Endodermal cell (in vitro differentiated cells): Measurements from ENCODE around the gene NFIC. TPM values are rescaled to one million over a fixed set of nuclear protein-coding genes. Genes with fewer than 3 reads are reported as not detected.

ENCODE experiments used
- DNase-seq: peaks from one replicate; pipeline ENCODE4 v3.0.0-alpha.2; 2017
- H3K27ac ChIP-seq: 2 replicates; pipeline ENCODE4 v1.5.1; 2013; ENCODE audit warnings: mild to moderate bottlenecking, low read depth, low read length, moderate library complexity
- H3K27me3 ChIP-seq: 2 replicates; pipeline ENCODE4 v1.6.1; 2013; ENCODE audit warnings: mild to moderate bottlenecking, low read length, moderate library complexity; ENCODE audit not compliant: insufficient read depth, control insufficient read depth, poor library complexity, severe bottlenecking
- H3K36me3 ChIP-seq: 2 replicates; pipeline ENCODE4 v1.7.0; 2013; ENCODE audit warnings: mild to moderate bottlenecking, low read length, moderate library complexity; ENCODE audit not compliant: control insufficient read depth, insufficient read depth
- H3K4me1 ChIP-seq: one replicate; pipeline ENCODE4 v1.7.0; 2013; ENCODE audit warnings: low read length; ENCODE audit not compliant: control insufficient read depth, insufficient read depth
- H3K4me3 ChIP-seq: 2 replicates; pipeline ENCODE4 v1.5.1; 2013; ENCODE audit warnings: mild to moderate bottlenecking, low read length, moderate library complexity
- H3K9ac ChIP-seq: 2 replicates; pipeline ENCODE4 v1.6.1; 2013; ENCODE audit warnings: mild to moderate bottlenecking, low read length, moderate library complexity; ENCODE audit not compliant: poor library complexity, severe bottlenecking; ENCODE audit errors: extremely low read depth
- H3K9me3 ChIP-seq: 2 replicates; pipeline ENCODE4 v1.6.1; 2013; ENCODE audit warnings: mild to moderate bottlenecking, low read length, moderate library complexity; ENCODE audit not compliant: control insufficient read depth
- H3K27ac Mint-ChIP-seq: 2 replicates; pipeline ENCODE4 v1.8.0; 2020; ENCODE audit warnings: mixed read lengths
- H3K27me3 Mint-ChIP-seq: 2 replicates; pipeline ENCODE4 v1.8.0; 2021; ENCODE audit warnings: mild to moderate bottlenecking, mixed read lengths; ENCODE audit not compliant: insufficient read depth
- H3K36me3 Mint-ChIP-seq: 2 replicates; pipeline ENCODE4 v1.8.0; 2020; ENCODE audit warnings: low read depth, mixed read lengths
- H3K4me1 Mint-ChIP-seq: 2 replicates; pipeline ENCODE4 v1.8.0; 2020; ENCODE audit warnings: mixed read lengths
- H3K4me3 Mint-ChIP-seq: 2 replicates; pipeline ENCODE4 v1.8.0; 2020; ENCODE audit warnings: mild to moderate bottlenecking, moderate library complexity, mixed read lengths
- H3K9me3 Mint-ChIP-seq: 2 replicates; pipeline ENCODE4 v1.8.0; 2020; ENCODE audit warnings: mild to moderate bottlenecking, mixed read lengths
- WGBS, 2 experiments: methylation state at CpG; one replicate each; pipeline versions ENCODE4 v1.1.5 to v1.1.7; 2013; ENCODE audit warnings: missing lambda C conversion rate in 2 of 2, mixed read lengths in 1 of 2; ENCODE audit not compliant: insufficient coverage in 1 of 2, insufficient read length in 1 of 2; 5-methylcytosine and 5-hydroxymethylcytosine counted together
- long read RNA-seq, 4 experiments: library from polyadenylated mRNA in 2 of 4; library from RNA in 1 of 4; library from capped mRNA in 1 of 4; stranded (forward) in 3 of 4; unstranded in 1 of 4; transcript quantifications; one replicate each; pipeline ENCODE4 v2.0.0, GENCODE V29; 2020 to 2021; ENCODE audit warnings: inconsistent platforms in 1 of 4
- polyA plus RNA-seq, 2 experiments: library from polyadenylated mRNA; stranded (reverse); fragments of 50-300 nt; gene quantifications; one replicate each; pipeline ENCODE4 v1.2.3, GENCODE V29; 2013
- total RNA-seq, 2 donors: library from RNA; stranded (reverse); fragmentation: NEBNext Ultra II Directional in 1 of 2; extraction: Animal tissue kit (Norgen Biotek cat#: 25700) in 1 of 2; gene quantifications; 2 replicates in 1 of 2; 3 replicates in 1 of 2; pipeline ENCODE4 v1.2.1, GENCODE V29; 2021
- TF ChIP-seq, protein P1 (sequence below): fragments of 200-600 bp; sonication (generic); conservative IDR thresholded peaks from 2 replicates; pipeline ENCODE4 v1.5.0; 2021; ENCODE audit warnings: antibody characterized with exemption, mild to moderate bottlenecking

NFIC gene
- 1 to 10 TPM; 5.2 to 6.6 TPM for total RNA-seq
- polyA plus RNA-seq (2013, experiment 1 of 2): 4.0 TPM
- polyA plus RNA-seq (2013, experiment 2 of 2): 3.7 TPM
- long read RNA-seq, experiment 1: 0 reads
- long read RNA-seq, experiment 2, partial matches to known transcripts: 0 of 2 reads
- long read RNA-seq, experiment 2, other reads (novel, unspliced or antisense): 2 of 2 reads
- long read RNA-seq, experiment 3, partial matches to known transcripts: 0 of 7 reads
- long read RNA-seq, experiment 3, other reads (novel, unspliced or antisense): 5 of 7 reads
- long read RNA-seq, experiment 4, partial matches to known transcripts: 1 of 3 reads
- long read RNA-seq, experiment 4, other reads (novel, unspliced or antisense): 1 of 3 reads

DNA sequence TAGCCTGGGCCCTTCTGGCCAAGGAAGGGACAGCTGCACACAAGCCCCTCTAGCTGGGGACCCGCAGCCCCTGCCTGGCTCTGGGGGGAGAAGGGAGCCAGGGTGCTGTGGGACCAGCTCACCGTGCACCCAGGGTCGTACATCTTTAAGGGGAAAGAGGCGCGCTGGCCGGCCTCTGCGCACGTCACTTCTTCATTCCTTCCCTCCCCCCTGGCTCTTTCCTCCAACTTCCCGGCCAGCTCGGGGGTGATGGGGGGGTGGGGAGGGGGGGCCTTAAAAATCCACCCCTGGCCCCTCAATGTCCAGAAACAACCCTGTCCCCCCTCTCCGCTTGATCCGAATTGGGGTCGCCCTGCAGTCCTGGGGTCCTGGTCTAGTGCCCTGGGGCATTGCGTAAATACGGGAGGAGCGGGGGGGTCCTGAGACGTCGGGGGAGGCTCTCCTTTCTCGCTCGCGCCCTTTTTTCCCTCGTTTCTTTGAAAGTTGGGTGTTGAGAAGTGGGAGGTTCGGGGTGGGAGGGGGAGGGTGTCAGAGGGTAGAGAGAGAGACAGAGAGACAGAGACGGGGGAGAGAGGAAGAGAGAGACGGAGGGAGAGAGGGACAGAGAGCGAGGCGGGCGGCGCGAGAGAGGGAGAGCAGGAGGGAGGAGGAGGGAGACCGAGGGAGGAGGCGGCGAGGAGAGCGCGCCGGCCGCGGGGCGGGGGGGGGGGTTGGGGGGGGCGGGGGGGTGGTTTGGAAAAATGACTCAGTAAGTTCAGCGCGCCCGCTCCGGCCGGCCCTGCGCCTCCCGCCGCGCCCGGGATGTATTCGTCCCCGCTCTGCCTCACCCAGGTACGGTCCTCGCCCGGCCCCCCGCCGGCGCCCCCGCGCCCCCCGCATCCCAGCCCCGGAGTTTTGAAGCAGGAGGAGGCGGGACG, at the start of gene NFIC:
TSS of gene NFIC (plus strand) at position 748 of the 917 bp plus-strand sequence. CDS start at position 802, 54 bp downstream.
- Histone ChIP-seq H3K36me3 (no peaks in the 10 kb centered on the region), H3K4me3 (peak within 1 kb of the TSS; percentile 45), H3K27ac (no peak within 1 kb of the TSS), H3K9ac (no peak within 1 kb of the TSS), H3K27me3 (peaks cover 98% of the 10 kb centered on the region), H3K4me1 (no peaks in the 10 kb centered on the region), H3K9me3 (no peaks in the 10 kb centered on the region)
- Mint-ChIP-seq H3K9me3 (no peaks in the 10 kb centered on the region), H3K36me3 (no peaks in the 10 kb centered on the region), H3K27me3 (peaks cover 96% of the 10 kb centered on the region), H3K27ac (no peak within 1 kb of the TSS), H3K4me3 (peak within 1 kb of the TSS; percentile 43), H3K4me1 (no peaks in the 10 kb centered on the region)
- 1% methylated on average over 37 of the region's 64 CpGs; no CpG with 5 or more reads in 1 of the 2 experiments for WGBS, 2 experiments
- DNase-seq: peak; percentile 74
- TF ChIP-seq, protein P1, sequence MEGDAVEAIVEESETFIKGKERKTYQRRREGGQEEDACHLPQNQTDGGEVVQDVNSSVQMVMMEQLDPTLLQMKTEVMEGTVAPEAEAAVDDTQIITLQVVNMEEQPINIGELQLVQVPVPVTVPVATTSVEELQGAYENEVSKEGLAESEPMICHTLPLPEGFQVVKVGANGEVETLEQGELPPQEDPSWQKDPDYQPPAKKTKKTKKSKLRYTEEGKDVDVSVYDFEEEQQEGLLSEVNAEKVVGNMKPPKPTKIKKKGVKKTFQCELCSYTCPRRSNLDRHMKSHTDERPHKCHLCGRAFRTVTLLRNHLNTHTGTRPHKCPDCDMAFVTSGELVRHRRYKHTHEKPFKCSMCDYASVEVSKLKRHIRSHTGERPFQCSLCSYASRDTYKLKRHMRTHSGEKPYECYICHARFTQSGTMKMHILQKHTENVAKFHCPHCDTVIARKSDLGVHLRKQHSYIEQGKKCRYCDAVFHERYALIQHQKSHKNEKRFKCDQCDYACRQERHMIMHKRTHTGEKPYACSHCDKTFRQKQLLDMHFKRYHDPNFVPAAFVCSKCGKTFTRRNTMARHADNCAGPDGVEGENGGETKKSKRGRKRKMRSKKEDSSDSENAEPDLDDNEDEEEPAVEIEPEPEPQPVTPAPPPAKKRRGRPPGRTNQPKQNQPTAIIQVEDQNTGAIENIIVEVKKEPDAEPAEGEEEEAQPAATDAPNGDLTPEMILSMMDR: no peak

DNA sequence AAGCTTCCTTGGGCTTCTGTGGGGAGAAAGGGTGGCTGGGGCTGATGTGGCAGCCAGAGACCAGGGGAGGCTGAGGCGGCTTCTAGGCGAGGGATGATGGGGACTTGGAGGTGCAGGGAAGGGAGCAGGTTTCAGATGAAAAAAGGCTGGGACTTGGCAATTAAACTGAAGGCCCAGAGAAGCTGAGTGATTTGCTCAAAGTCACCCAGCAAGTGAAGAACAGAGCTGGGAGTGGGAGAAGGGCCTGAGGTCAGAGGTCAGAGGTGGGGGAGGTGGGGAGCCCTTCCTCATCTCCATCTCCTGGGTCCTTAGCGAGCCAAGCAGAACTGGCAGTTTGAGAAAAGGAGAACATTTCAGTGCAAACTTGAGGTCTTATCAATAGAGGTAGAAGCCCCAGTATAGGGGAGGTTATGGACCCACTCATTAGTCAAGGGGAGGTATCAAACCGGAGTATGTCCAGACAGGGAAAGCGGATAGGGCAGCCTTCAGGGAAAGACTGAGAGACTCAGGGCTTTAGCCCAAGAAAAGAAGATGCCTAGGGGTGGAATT, 49.6 kb upstream of the NFIC start:
- WGBS, 2 experiments: 86 to 89% methylated on average over 3 to 5 of the region's 5 CpGs
- H3K9me3 Mint-ChIP-seq: no peaks in the 10 kb centered on the region
- no peaks in the 10 kb centered on the region for H3K36me3 Mint-ChIP-seq
- no peaks in the 10 kb centered on the region for H3K9me3 ChIP-seq
- no peak overlapping the region for H3K27ac Mint-ChIP-seq
- TF ChIP-seq, protein P1: no peak
- H3K9ac ChIP-seq: no peak overlapping the region
- no peak overlapping the region for H3K4me3 Mint-ChIP-seq
- peaks cover 12% of the 10 kb centered on the region for H3K27me3 ChIP-seq
- no peak for DNase-seq
- no peaks in the 10 kb centered on the region for H3K4me1 ChIP-seq
- H3K27me3 Mint-ChIP-seq: peaks cover 16% of the 10 kb centered on the region
- no peak overlapping the region for H3K4me3 ChIP-seq
- H3K4me1 Mint-ChIP-seq: no peaks in the 10 kb centered on the region
- no peak overlapping the region for H3K27ac ChIP-seq
- no peaks in the 10 kb centered on the region for H3K36me3 ChIP-seq

DNA sequence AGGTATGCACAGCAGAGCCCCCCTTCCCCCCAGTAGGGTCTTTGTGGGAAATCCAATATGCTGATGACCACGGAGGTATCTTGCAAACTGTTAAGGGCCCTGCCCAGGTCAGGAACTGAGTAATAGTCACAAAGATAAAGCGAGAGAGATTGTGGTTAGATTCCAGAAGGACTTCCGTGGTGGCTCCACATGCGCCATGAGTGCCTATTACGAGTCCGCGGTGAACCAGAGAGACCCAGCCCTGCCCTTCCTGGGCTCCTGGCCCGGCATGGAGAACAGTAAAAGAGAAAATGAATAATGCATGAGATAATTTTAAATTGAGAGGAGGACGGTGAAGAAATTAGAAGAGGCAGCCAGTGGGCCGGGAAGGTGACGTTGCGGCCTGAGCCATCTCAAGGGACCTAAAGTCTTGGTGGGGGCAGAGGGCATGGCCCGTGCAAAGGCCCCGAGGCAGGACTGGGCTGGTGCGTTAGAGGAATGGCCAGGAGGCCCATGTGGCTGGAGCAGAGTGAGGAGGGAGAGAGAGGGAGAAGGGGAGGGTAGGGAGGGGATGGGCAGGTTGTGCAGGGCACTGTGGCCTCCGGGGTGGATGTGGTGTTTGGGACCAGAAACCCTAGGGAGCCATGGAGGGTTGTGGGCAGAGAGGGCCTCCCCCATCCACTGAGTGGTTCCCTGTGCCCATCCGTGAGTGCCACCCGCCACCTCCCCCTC, 46.6 kb upstream of the NFIC start:
- no peaks in the 10 kb centered on the region for H3K36me3 ChIP-seq
- H3K4me1 Mint-ChIP-seq: no peaks in the 10 kb centered on the region
- no peak for DNase-seq
- 65 to 70% methylated on average over 11 to 18 of the region's 18 CpGs for WGBS, 2 experiments
- peaks cover 14% of the 10 kb centered on the region for H3K27me3 ChIP-seq
- TF ChIP-seq, protein P1: no peak
- H3K4me3 ChIP-seq: no peak overlapping the region
- no peak overlapping the region for H3K27ac Mint-ChIP-seq
- H3K27me3 Mint-ChIP-seq: peaks cover 18% of the 10 kb centered on the region
- H3K4me1 ChIP-seq: no peaks in the 10 kb centered on the region
- H3K9ac ChIP-seq: no peak overlapping the region
- no peaks in the 10 kb centered on the region for H3K9me3 Mint-ChIP-seq
- H3K27ac ChIP-seq: no peak overlapping the region
- H3K9me3 ChIP-seq: no peaks in the 10 kb centered on the region
- no peaks in the 10 kb centered on the region for H3K36me3 Mint-ChIP-seq
- H3K4me3 Mint-ChIP-seq: no peak overlapping the region
